ENCODE measurements around the gene ATP1B2. TPM values are rescaled to one million over a fixed set of nuclear protein-coding genes. Genes with fewer than 3 reads are reported as not detected.
"Not testable (repeated sequence)": the region's sequence is repeated elsewhere in the genome, so short reads cannot be mapped to it uniquely, and the experiment has no call there.

ATP1B2 gene
- total RNA-seq, 2 experiments from 2014 or later: not detected

GRCh38 chr17:7636163-7636562, 14.6 kb upstream of the ATP1B2 start:
- ChIA-PET CTCF (interaction anchor here (7.5 kb wide), 1 partner anchor 51 kb away, joined by 129 read pairs; the partner anchor contains the start of genes TP53 and WRAP53), POLR2A (no interaction called here)
- Mint-ChIP-seq H3K4me1 (ENCODE audit: low read depth) (peaks cover 2% of the 10 kb centered on the region), H3K9me3 (ENCODE audit: insufficient read depth) (no peaks in the 10 kb centered on the region), H3K27ac (no peak overlapping the region), H3K27me3 (ENCODE audit: low read depth) (peaks cover 2% of the 10 kb centered on the region), H3K36me3 (ENCODE audit: low read depth) (no peaks in the 10 kb centered on the region), H3K4me3 (no peak overlapping the region)
- ATAC-seq (no peak), DNase-seq (no peak)

- H3K4me3 Mint-ChIP-seq: no peak overlapping the region
- DNase-seq (no peak), ATAC-seq (no peak)
- peaks cover 9% of the 10 kb centered on the region for H3K27me3 Mint-ChIP-seq (ENCODE audit: low read depth)
- CTCF ChIA-PET: interaction anchor here (2.1 to 2.3 kb wide), 3 partner anchors 8 to 47 kb away, joined by 4 to 14 read pairs (median 10); partner anchors contain the start of genes TP53 and WRAP53
- H3K9me3 Mint-ChIP-seq (ENCODE audit: insufficient read depth): no peaks in the 10 kb centered on the region
- H3K4me1 Mint-ChIP-seq (ENCODE audit: low read depth): peaks cover 8% of the 10 kb centered on the region
- H3K36me3 Mint-ChIP-seq (ENCODE audit: low read depth): no peaks in the 10 kb centered on the region
- H3K27ac Mint-ChIP-seq: no peak overlapping the region
- POLR2A ChIA-PET: interaction anchor here (1.8 kb wide), 1 partner anchor 47 kb away, joined by 6 read pairs; the partner anchor contains the start of gene TP53
Observed at GRCh38 chr17:7640783-7641182, 9.9 kb upstream of the ATP1B2 start.

DNA sequence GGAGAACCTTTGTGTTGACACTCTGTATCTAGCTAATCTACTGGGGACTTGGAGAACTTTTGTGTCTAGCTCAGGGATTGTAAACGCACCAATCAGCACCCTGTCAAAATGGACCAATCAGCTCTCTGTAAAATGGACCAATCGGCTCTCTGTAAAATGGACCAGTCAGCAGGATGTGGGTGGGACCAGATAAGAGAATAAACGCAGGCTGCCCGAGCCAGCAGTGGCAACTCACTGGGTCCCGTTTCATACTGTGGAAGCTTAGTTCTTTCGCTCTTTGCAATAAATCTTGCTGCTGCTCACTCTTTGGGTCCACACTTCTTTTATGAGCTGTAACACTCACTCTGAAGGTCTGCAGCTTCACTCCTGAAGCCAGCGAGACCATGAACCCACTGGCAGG, 9.1 kb upstream of the ATP1B2 start:
- not testable (repeated sequence) for H3K9me3 Mint-ChIP-seq (ENCODE audit: insufficient read depth); H3K4me1 Mint-ChIP-seq (ENCODE audit: low read depth); H3K27ac Mint-ChIP-seq; DNase-seq; ATAC-seq; H3K36me3 Mint-ChIP-seq (ENCODE audit: low read depth)
- POLR2A ChIA-PET: interaction anchor here (0.9 to 1.8 kb wide), 2 partner anchors 40 to 46 kb away, joined by 3 to 6 read pairs; partner anchors contain the start of gene TP53
- peaks cover 13% of the 10 kb centered on the region for H3K27me3 Mint-ChIP-seq (ENCODE audit: low read depth)
- CTCF ChIA-PET: interaction anchor here (2.1 to 2.3 kb wide), 2 partner anchors 9 to 46 kb away, joined by 10 to 14 read pairs; partner anchors contain the start of genes TP53 and WRAP53
- H3K4me3 Mint-ChIP-seq: peak overlapping the region; percentile 34

- ChIA-PET CTCF (no interaction called here), POLR2A (no interaction called here)
- Mint-ChIP-seq H3K27me3 (ENCODE audit: low read depth) (peaks cover 19% of the 10 kb centered on the region), H3K36me3 (ENCODE audit: low read depth) (no peaks in the 10 kb centered on the region), H3K27ac (no peak overlapping the region), H3K4me3 (no peak overlapping the region), H3K9me3 (ENCODE audit: insufficient read depth) (no peaks in the 10 kb centered on the region), H3K4me1 (ENCODE audit: low read depth) (peaks cover 8% of the 10 kb centered on the region)
- no peak for ATAC-seq
- DNase-seq: no peak
Observed at GRCh38 chr17:7644775-7645174, 6.0 kb upstream of the ATP1B2 start.

- Mint-ChIP-seq H3K9me3 (ENCODE audit: insufficient read depth) (no peaks in the 10 kb centered on the region), H3K27ac (no peak overlapping the region), H3K27me3 (ENCODE audit: low read depth) (peaks cover 34% of the 10 kb centered on the region), H3K4me1 (ENCODE audit: low read depth) (peaks cover 21% of the 10 kb centered on the region), H3K4me3 (no peak overlapping the region), H3K36me3 (ENCODE audit: low read depth) (no peaks in the 10 kb centered on the region)
- ChIA-PET POLR2A (no interaction called here), CTCF (interaction anchor here (0.8 to 1.6 kb wide), 2 partner anchors 14 to 41 kb away, joined by 3 to 4 read pairs; partner anchors contain the start of gene TP53)
- DNase-seq (no peak), ATAC-seq (no peak)
Observed at GRCh38 chr17:7646457-7646856, 4.3 kb upstream of the ATP1B2 start.

DNA sequence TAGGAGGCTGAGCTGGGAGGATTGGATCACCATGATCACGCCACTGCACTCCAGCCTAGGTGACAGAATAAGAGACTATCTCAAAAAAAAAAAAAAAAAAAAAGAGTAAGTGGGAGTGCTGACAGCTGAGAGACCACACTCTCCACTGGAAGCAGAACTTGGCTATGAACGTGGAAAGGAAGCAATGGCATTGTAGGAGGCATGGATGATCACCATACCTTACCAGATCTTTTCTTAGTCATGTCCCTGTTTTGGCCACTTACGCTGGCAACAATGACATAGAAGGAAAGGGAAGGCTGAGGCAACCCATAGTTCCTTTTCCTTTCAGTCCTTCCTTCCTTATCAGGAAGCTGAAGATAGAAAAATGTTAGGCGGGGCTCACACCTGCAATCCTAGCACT, 3.7 kb upstream of the ATP1B2 start:
- Mint-ChIP-seq H3K4me1 (ENCODE audit: low read depth) (peaks cover 17% of the 10 kb centered on the region), H3K9me3 (ENCODE audit: insufficient read depth) (no peaks in the 10 kb centered on the region), H3K4me3 (no peak overlapping the region), H3K36me3 (ENCODE audit: low read depth) (no peaks in the 10 kb centered on the region), H3K27ac (no peak overlapping the region), H3K27me3 (ENCODE audit: low read depth) (peaks cover 33% of the 10 kb centered on the region)
- DNase-seq (no peak), ATAC-seq (no peak)
- POLR2A ChIA-PET: interaction anchor here (0.5 to 1.2 kb wide), 2 partner anchors 75 to 310 kb away, joined by 3 read pairs; partner anchors contain the start of gene ACAP1
- CTCF ChIA-PET: interaction anchor here (0.8 to 1.6 kb wide), 2 partner anchors 14 to 40 kb away, joined by 3 to 4 read pairs; partner anchors contain the start of gene TP53

DNA sequence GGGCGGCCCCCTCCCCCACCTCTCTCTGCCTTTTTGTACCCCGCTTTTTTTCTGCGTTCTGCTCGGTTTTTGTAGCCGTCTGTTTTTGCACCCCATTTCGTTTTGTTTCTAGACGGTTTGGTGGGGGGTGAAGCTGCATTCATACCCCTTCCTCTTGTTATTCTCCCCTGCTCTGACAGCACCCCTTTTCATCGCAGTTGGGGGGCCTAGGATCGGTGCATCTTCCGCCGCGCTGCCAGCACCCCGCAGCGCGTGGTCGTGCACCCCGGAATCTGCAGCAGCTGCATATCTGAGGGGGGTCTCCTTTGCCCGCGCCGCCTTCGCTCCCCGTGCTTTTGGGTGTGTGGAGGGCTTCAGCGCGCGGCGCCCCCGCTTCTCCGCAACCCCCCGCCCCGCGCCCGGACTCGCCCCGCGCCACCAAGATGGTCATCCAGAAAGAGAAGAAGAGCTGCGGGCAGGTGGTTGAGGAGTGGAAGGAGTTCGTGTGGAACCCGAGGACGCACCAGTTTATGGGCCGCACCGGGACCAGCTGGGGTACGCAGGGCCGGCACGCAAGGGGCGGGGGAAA, 455 bp downstream of the ATP1B2 start:
- peaks cover 51% of the 10 kb centered on the region for H3K27me3 Mint-ChIP-seq (ENCODE audit: low read depth)
- peak overlapping the region; percentile 54 for H3K4me3 Mint-ChIP-seq
- ATAC-seq: no peak

GRCh38 chr17:7651665-7652387, 1.1 kb downstream of the ATP1B2 start:
- ChIA-PET CTCF (interaction anchor here (0.6 to 2.0 kb wide), 5 partner anchors 19 to 137 kb away, joined by 3 to 8 read pairs (median 4); partner anchors contain the start of gene TP53), POLR2A (interaction anchor here (0.7 to 3.5 kb wide), 4 partner anchors 19 to 181 kb away, joined by 3 to 23 read pairs (median 3); partner anchors contain the start of genes TP53 and WRAP53)
- ATAC-seq: no peak
- no peaks in the 10 kb centered on the region for H3K9me3 Mint-ChIP-seq (ENCODE audit: insufficient read depth)
- no peak overlapping the region for H3K4me3 Mint-ChIP-seq
- no peak for DNase-seq
- peaks cover 12% of the 10 kb centered on the region for H3K4me1 Mint-ChIP-seq (ENCODE audit: low read depth)
- H3K27me3 Mint-ChIP-seq (ENCODE audit: low read depth): peaks cover 48% of the 10 kb centered on the region
- H3K36me3 Mint-ChIP-seq (ENCODE audit: low read depth): no peaks in the 10 kb centered on the region
- no peak overlapping the region for H3K27ac Mint-ChIP-seq

More for the DNA sequence above, 455 bp downstream of the ATP1B2 start:
- CTCF ChIA-PET: interaction anchor here (0.8 to 2.0 kb wide), 5 partner anchors 19 to 38 kb away, joined by 3 to 8 read pairs (median 4); partner anchors contain the start of gene TP53
- no peaks in the 10 kb centered on the region for H3K36me3 Mint-ChIP-seq (ENCODE audit: low read depth)
- no peak overlapping the region for H3K27ac Mint-ChIP-seq
- peaks cover 12% of the 10 kb centered on the region for H3K4me1 Mint-ChIP-seq (ENCODE audit: low read depth)
- H3K9me3 Mint-ChIP-seq (ENCODE audit: insufficient read depth): no peaks in the 10 kb centered on the region
- DNase-seq: no peak
- POLR2A ChIA-PET: interaction anchor here (0.6 to 3.5 kb wide), 6 partner anchors 9 to 182 kb away, joined by 3 to 23 read pairs (median 3); partner anchors contain the start of genes SAT2, TP53 and WRAP53

GRCh38 chr17:7652388-7653356, 1.9 kb downstream of the ATP1B2 start:
- H3K27me3 Mint-ChIP-seq (ENCODE audit: low read depth): peaks cover 48% of the 10 kb centered on the region
- no peak overlapping the region for H3K4me3 Mint-ChIP-seq
- no peaks in the 10 kb centered on the region for H3K36me3 Mint-ChIP-seq (ENCODE audit: low read depth)
- POLR2A ChIA-PET: interaction anchor here (1.6 to 3.5 kb wide), 2 partner anchors 34 kb away, joined by 7 to 23 read pairs; partner anchors contain the start of genes TP53 and WRAP53
- no peak overlapping the region for H3K27ac Mint-ChIP-seq
- DNase-seq (no peak), ATAC-seq (no peak)
- H3K9me3 Mint-ChIP-seq (ENCODE audit: insufficient read depth): no peaks in the 10 kb centered on the region
- CTCF ChIA-PET: interaction anchor here (0.6 kb wide), 1 partner anchor 138 kb away, joined by 3 read pairs; no protein-coding TSS in a partner anchor
- peaks cover 12% of the 10 kb centered on the region for H3K4me1 Mint-ChIP-seq (ENCODE audit: low read depth)

- POLR2A ChIA-PET: interaction anchor here (1.1 to 1.6 kb wide), 2 partner anchors 31 to 32 kb away, joined by 3 to 7 read pairs; partner anchors contain the start of gene TP53
- Mint-ChIP-seq H3K4me3 (no peak overlapping the region), H3K9me3 (ENCODE audit: insufficient read depth) (no peaks in the 10 kb centered on the region), H3K36me3 (ENCODE audit: low read depth) (no peaks in the 10 kb centered on the region), H3K27ac (no peak overlapping the region), H3K4me1 (ENCODE audit: low read depth) (peaks cover 11% of the 10 kb centered on the region), H3K27me3 (ENCODE audit: low read depth) (peaks cover 37% of the 10 kb centered on the region)
- CTCF ChIA-PET: interaction anchor here (1.0 kb wide), 1 partner anchor 32 kb away, joined by 3 read pairs; the partner anchor contains the start of gene TP53
- DNase-seq (no peak), ATAC-seq (no peak)
Observed at GRCh38 chr17:7654832-7655540, 4.3 kb downstream of the ATP1B2 start.

All from activated CD8-positive, alpha-beta T cell treated with anti-CD3 and anti-CD28 coated beads, Interleukin-2, amount 10 ng/mL, durations not matched to agents 7 days and 5 days (primary cell).